HG02870 (cell line): ENCODE measurements around the gene PGK1.
"Not testable (repeated sequence)": the region's sequence is repeated elsewhere in the genome, so short reads cannot be mapped to it uniquely, and the experiment has no call there.

Source experiments
- ATAC-seq: cut with Tn5 transposase; IDR thresholded peaks from one replicate; pipeline ENCODE4 v1.9.1; 2021; ENCODE audit warnings: mild to moderate bottlenecking, moderate library complexity; ENCODE audit not compliant: unreplicated experiment

Gene PGK1

GRCh38 chrX:78111140-78111931 lies 7.3 kb downstream of the PGK1 start:
- no peak for ATAC-seq

DNA sequence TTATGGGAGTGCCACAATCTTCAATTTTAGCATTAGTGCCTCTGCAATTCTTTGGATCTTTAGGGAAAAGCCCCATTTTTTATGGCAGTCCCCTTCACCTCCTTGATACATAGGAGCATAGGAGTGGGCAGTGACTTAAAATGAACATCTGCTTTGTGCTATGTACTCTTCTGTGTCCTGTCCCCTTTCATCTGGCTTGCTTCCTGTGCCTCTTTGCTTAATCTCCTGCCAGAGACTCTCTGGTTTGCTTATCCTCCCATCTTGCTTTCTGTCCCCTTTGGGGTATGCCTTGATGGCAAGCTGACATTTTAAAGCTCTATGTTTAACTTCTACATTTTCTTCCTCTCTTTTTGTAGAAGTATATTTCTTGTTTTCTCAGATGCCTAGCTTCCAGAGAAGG lies 12.3 kb downstream of the PGK1 start:
- no peak for ATAC-seq

GRCh38 chrX:78116766-78117165 lies 12.7 kb downstream of the PGK1 start:
- no peak for ATAC-seq

GRCh38 chrX:78118628-78119027 lies 14.6 kb downstream of the PGK1 start:
- ATAC-seq: no peak

- no peak for ATAC-seq
Observed at GRCh38 chrX:78119521-78120227, 15.6 kb downstream of the PGK1 start.

- ATAC-seq: no peak
Observed at GRCh38 chrX:78123190-78123589, 19.1 kb downstream of the PGK1 start.

GRCh38 chrX:78124307-78124706 lies 20.3 kb downstream of the PGK1 start:
- ATAC-seq: peak; percentile 43

DNA sequence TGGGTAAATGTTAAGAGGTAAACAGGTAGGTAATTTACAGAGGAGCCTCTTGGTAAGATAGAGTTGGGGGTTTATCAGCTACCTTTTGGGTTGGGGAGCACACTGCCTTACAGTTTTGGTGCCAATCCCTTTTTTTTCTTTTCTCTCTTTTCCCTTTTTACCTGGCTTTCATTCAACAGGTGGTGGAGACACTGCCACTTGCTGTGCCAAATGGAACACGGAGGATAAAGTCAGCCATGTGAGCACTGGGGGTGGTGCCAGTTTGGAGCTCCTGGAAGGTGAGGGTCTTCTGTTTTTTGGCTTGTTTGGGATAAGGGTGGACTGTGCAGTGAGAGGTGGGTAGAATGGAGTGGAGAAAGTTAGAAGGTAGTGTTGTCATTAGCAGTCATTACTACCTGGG lies 21.1 kb downstream of the PGK1 start:
- no peak for ATAC-seq

DNA sequence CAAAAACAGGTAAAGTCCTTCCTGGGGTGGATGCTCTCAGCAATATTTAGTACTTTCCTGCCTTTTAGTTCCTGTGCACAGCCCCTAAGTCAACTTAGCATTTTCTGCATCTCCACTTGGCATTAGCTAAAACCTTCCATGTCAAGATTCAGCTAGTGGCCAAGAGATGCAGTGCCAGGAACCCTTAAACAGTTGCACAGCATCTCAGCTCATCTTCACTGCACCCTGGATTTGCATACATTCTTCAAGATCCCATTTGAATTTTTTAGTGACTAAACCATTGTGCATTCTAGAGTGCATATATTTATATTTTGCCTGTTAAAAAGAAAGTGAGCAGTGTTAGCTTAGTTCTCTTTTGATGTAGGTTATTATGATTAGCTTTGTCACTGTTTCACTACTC lies 21.7 kb downstream of the PGK1 start:
- ATAC-seq: not testable (repeated sequence)

GRCh38 chrX:78129714-78130113 lies 25.7 kb downstream of the PGK1 start:
- ATAC-seq: no peak

- no peak for ATAC-seq
Observed at GRCh38 chrX:78130396-78130795, 26.3 kb downstream of the PGK1 start.

- ATAC-seq: no peak
Observed at GRCh38 chrX:78131117-78131516, 27.1 kb downstream of the PGK1 start.

DNA sequence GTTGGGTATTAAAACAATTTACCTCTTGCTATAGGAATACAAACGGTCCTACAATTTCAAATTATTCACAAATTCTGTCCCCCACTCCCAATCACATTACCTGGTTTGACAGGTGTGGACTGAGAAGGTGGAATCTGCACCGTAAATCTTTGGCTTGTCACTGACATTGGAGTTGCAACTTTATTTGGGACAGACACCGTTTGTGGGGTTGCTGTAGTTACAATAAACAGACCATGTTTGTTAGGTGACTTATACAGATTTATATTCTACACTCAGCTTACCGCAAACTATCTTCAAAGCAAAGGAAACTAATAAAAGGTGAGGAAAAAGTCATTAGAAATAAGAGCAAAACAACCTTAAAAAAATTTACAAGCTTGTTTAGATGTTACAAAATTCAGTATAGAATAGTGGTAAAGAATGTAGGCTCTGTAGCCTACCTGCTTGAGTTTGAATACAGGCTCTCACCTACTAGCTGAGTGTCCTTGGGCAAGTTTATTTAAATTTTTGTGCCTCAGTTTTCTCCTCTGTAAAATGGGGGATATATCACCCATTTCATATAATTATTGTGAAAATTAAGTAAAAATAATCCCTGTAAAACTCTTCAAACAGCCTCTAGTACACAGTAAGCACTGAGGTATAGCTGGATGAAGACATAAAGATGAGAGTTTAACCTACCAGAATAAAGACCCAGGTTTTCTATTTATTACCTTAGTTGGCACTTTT lies 29.4 kb downstream of the PGK1 start:
- no peak for ATAC-seq

- peak; percentile 94 for ATAC-seq
Observed at GRCh38 chrX:78139160-78140123, 35.4 kb downstream of the PGK1 start, which contains the start of gene TAF9B. TAF9B (minus strand) TSS chrX:78139650; CDS start chrX:78139611, 39 bp downstream.

DNA sequence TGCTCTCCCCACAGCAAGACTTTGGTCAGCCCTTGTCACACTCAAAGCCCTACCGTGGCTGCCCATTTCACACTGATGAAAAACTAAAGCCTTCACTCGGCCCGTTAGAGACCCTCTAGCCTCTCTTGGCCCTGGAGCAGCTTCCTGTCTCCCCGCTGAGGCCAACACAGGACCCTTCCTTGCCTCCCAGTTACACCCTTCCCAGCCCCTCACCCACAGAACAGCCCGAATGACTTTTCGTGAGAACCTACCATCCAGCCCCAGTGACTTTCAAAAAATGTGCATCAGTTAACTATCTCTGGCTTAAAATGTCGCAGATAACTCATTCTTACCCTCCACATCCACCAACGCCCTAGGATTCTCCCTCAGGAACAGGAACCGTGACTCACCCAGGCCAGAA lies 36.2 kb downstream of the PGK1 start:
- ATAC-seq: no peak

- ATAC-seq: not testable (repeated sequence)
Observed at GRCh38 chrX:78147002-78147540, 43.0 kb downstream of the PGK1 start.

DNA sequence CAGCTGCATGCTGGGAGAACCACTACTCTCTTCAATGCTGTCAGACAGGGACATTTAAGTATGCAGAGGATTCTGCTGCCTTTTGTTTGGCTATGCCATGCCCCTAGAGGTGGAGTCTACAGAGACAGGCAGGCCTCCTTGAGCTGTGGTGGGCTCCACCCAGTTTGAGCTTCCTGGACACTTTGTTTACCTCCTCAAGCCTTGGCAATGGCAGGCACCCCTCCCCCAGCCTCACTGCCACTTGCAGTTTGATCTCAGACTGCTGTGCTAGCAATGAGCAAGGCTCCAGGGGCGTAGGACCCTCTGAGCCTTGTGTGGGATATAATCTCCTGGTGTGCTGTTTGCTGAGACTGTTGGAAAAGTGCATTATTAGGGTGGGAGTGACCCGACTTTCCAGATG lies 53.3 kb downstream of the PGK1 start:
- ATAC-seq: not testable (repeated sequence)

DNA sequence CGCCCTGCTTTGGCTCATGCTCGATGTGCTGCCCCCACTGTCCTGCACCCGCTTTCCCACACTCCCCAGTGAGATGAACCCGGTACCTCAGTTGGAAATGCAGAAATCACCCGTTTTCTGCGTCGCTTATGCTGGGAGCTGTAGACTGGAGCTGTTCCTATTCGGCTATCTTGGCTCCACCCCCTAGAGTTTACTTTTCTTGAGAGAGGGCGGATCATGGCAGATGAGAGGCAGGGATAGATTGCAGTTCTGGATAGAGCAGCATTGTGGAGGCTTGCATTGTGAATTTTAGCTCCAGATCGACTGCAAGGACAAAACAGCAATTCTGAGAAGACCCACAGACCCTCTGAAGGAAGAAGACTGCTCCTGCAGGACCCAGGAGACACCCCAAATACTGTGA lies 53.8 kb downstream of the PGK1 start:
- not testable (repeated sequence) for ATAC-seq

GRCh38 chrX:78160711-78161110 lies 56.7 kb downstream of the PGK1 start:
- ATAC-seq: not testable (repeated sequence)

DNA sequence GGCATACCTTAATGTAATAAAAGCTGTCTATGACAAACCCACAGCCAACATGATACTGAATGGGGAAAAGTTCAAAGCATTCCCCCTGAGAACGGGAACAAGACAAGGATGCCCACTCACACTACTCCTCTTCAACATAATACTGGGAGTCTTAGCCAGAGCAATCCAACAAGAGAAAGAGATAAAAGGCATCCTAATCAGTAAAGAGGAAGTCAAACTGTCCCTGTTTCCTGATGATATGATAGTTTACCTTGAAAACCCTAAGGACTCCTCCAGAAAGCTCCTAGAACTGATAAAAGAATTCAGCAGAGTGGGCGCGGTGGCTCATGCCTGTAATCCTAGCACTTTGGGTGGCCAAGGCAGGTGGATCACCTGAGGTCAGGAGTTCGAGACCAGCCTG lies 59.1 kb downstream of the PGK1 start:
- ATAC-seq: not testable (repeated sequence)
